Neuronal stem cell (in vitro differentiated cells): ENCODE data around the gene TPSAB1.

ENCODE experiments used
- DNase-seq: peaks from one replicate; pipeline ENCODE4 v3.0.0-alpha.2; 2013; ENCODE audit warnings: low spot score
- H2AFZ ChIP-seq: one replicate; pipeline ENCODE4 v1.6.1; 2013; ENCODE audit warnings: mild to moderate bottlenecking, low read length, inconsistent platforms
- H2AK5ac ChIP-seq: 2 replicates; pipeline ENCODE4 v1.6.1; 2013; ENCODE audit warnings: low read depth, mild to moderate bottlenecking, inconsistent platforms, low read length, moderate library complexity, mixed read lengths
- H2BK120ac ChIP-seq: 2 replicates; pipeline ENCODE4 v1.6.1; 2013; ENCODE audit warnings: low read depth, mild to moderate bottlenecking, inconsistent platforms, low read length, moderate library complexity, mixed read lengths
- H2BK12ac ChIP-seq: one replicate; pipeline ENCODE4 v1.6.1; 2013; ENCODE audit warnings: low read length, inconsistent platforms
- H2BK15ac ChIP-seq: 2 replicates; pipeline ENCODE4 v1.6.1; 2013; ENCODE audit warnings: mild to moderate bottlenecking, low read length, inconsistent platforms, mixed read lengths
- H2BK5ac ChIP-seq: one replicate; pipeline ENCODE4 v1.6.1; 2013; ENCODE audit warnings: inconsistent platforms, mild to moderate bottlenecking, low read length, moderate library complexity
- H3K14ac ChIP-seq: one replicate; pipeline ENCODE4 v1.6.1; 2013; ENCODE audit warnings: low read length, inconsistent platforms
- H3K18ac ChIP-seq: 2 replicates; pipeline ENCODE4 v1.6.1; 2013; ENCODE audit warnings: low read length, inconsistent platforms
- H3K23ac ChIP-seq: 2 replicates; pipeline ENCODE4 v1.6.1; 2013; ENCODE audit warnings: low read depth, mild to moderate bottlenecking, mixed read lengths, low read length, inconsistent platforms; ENCODE audit not compliant: poor library complexity
- H3K27ac ChIP-seq: replicated peaks from 3 replicates; pipeline ENCODE4 v1.5.1; 2013; ENCODE audit warnings: low read length, inconsistent platforms
- H3K27me3 ChIP-seq, 3 experiments: 2 replicates each; pipeline ENCODE4 v1.6.1; 2013; ENCODE audit warnings: low read length in 3 of 3, mild to moderate bottlenecking in 2 of 3, inconsistent platforms in 1 of 3, low read depth in 1 of 3, mixed read lengths in 1 of 3, moderate library complexity in 1 of 3; ENCODE audit not compliant: control insufficient read depth in 3 of 3, insufficient read depth in 3 of 3
- H3K36me3 ChIP-seq, 2 donors: replicated peaks in 1 of 2; 2 replicates each; pipeline ENCODE4 v1.6.1; 2013; ENCODE audit warnings: low read length in 2 of 2; ENCODE audit not compliant: control insufficient read depth in 2 of 2, insufficient read depth in 2 of 2
- H3K4ac ChIP-seq: 2 replicates; pipeline ENCODE4 v1.6.1; 2013; ENCODE audit warnings: inconsistent platforms, mild to moderate bottlenecking, low read length, moderate library complexity
- H3K4me1 ChIP-seq, 2 donors: 1 replicate in 1 of 2; 2 replicates in 1 of 2; pipeline ENCODE4 v1.6.1; 2013; ENCODE audit warnings: low read length in 2 of 2, low read depth in 1 of 2; ENCODE audit not compliant: control insufficient read depth in 2 of 2, insufficient read depth in 1 of 2
- H3K4me2 ChIP-seq: one replicate; pipeline ENCODE4 v1.6.1; 2013; ENCODE audit warnings: mild to moderate bottlenecking, low read length, inconsistent platforms; ENCODE audit not compliant: insufficient read depth, poor library complexity, severe bottlenecking
- H3K4me3 ChIP-seq, 2 donors: 2 replicates each; pipeline ENCODE4 v1.5.1; 2013; ENCODE audit warnings: low read length in 2 of 2, mild to moderate bottlenecking in 2 of 2, inconsistent platforms in 1 of 2, moderate library complexity in 1 of 2
- H3K79me1 ChIP-seq: one replicate; pipeline ENCODE4 v1.6.1; 2013; ENCODE audit warnings: low read depth, mild to moderate bottlenecking, inconsistent platforms, low read length, moderate library complexity
- H3K9ac ChIP-seq: one replicate; pipeline ENCODE4 v1.6.1; 2013; ENCODE audit warnings: mild to moderate bottlenecking, low read depth, low read length, inconsistent platforms; ENCODE audit not compliant: poor library complexity
- H3K9me3 ChIP-seq, 2 donors: replicated peaks in 1 of 2; 2 replicates each; pipeline versions ENCODE3 to v1.6.1; 2013; ENCODE audit warnings: low read length in 2 of 2, mild to moderate bottlenecking in 2 of 2, inconsistent platforms in 1 of 2, low read depth in 1 of 2, mixed read lengths in 1 of 2, moderate library complexity in 1 of 2; ENCODE audit not compliant: control insufficient read depth in 2 of 2, insufficient read depth in 1 of 2
- H4K8ac ChIP-seq: one replicate; pipeline ENCODE4 v1.6.1; 2013; ENCODE audit warnings: low read depth, mild to moderate bottlenecking, inconsistent platforms, low read length, moderate library complexity
- H4K91ac ChIP-seq: one replicate; pipeline ENCODE4 v1.6.1; 2013; ENCODE audit warnings: low read length, low read depth, mild to moderate bottlenecking, inconsistent platforms; ENCODE audit not compliant: poor library complexity
- WGBS, 2 donors: extraction: QIAGEN DNeasy Blood & Tissue Kit; methylation state at CpG; one replicate each; pipeline ENCODE4 v1.1.7; 2013; ENCODE audit warnings: missing lambda C conversion rate in 2 of 2, mixed read lengths in 1 of 2; ENCODE audit not compliant: insufficient read length in 2 of 2, insufficient replicate concordance in 1 of 2; ENCODE audit errors: extremely low coverage in 2 of 2; 5-methylcytosine and 5-hydroxymethylcytosine counted together

TPSAB1 gene

DNA sequence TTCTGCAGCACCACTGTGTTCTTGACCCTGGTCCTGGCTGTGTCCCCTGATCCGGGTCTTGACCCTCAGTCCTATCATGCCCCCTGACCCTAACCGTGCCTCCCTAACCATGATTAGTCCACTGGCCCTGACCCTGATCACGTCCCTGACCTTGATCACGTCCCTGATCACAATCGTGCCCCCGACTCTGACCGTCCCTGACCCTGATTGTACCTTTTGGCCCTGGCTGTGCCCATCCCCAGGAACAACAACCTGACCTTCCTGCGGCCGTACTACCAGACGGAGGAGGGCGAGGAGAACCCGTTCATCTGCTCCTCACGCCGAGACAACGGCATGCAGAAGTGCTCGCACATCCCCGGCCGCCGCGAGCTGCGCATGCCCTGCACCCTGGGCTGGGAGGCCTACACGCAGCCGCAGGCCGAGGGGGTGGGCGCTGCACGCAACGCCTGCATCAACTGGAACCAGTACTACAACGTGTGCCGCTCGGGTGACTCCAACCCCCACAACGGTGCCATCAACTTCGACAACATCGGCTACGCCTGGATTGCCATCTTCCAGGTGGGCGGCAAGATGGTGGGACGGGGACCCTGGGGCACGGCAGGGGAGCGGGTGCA lies 40.4 kb upstream of the TPSAB1 start:
- Histone ChIP-seq H2AFZ (no peak overlapping the region), H3K9me3 (no peaks in the 10 kb centered on the region), H4K8ac (no peak overlapping the region), H3K4ac (no peak overlapping the region), H2BK120ac (no peak overlapping the region), H3K79me1 (peaks cover 9% of the 10 kb centered on the region), H3K14ac (peak overlapping the region; percentile 3), H4K91ac (no peak overlapping the region), H2BK5ac (no peak overlapping the region), H3K27ac (no peak overlapping the region), H3K23ac (peak overlapping the region; percentile 80), H3K27me3 (no peaks in the 10 kb centered on the region), H3K36me3 (peaks cover 0 to 23% of the 10 kb centered on the region in 2 donors), H2BK15ac (no peak overlapping the region), H3K4me1 (peaks cover 0 to 9% of the 10 kb centered on the region in 2 donors), H3K18ac (no peak overlapping the region), H2BK12ac (peak overlapping the region; percentile 10), H2AK5ac (no peak overlapping the region), H3K4me2 (no peak overlapping the region), H3K9ac (peak overlapping the region; percentile 63), H3K4me3 (no peak overlapping the region)
- no CpG with 5 or more reads among the region's 38 CpGs for WGBS, 2 donors
- no peak for DNase-seq

GRCh38 chr16:1201444-1201843 lies 39.1 kb upstream of the TPSAB1 start:
- H3K14ac ChIP-seq: peak overlapping the region; percentile 71
- H3K27ac ChIP-seq: no peak overlapping the region

DNA sequence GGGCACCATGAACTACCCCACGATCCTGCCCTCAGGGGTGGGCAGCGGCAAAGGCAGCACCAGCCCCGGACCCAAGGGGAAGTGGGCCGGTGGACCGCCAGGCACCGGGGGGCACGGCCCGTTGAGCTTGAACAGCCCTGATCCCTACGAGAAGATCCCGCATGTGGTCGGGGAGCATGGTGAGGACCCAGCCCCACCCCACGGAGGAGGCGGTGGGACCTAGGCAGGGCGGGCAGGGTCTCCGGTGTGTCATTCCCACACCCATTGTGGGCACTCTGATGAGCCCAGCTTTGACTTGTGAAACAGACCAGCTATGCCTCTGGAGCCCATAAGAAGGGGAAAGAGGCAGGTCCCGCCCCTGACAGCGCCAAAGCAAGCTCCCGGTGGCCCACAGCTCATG lies 38.2 kb upstream of the TPSAB1 start:
- no peaks in the 10 kb centered on the region for H3K27me3 ChIP-seq
- no peak overlapping the region for H3K4me2 ChIP-seq
- no CpG with 5 or more reads among the region's 18 CpGs for WGBS, 2 donors
- no peaks in the 10 kb centered on the region for H3K9me3 ChIP-seq
- peaks cover 4% of the 10 kb centered on the region for H3K79me1 ChIP-seq
- H4K91ac ChIP-seq: no peak overlapping the region
- no peak overlapping the region for H3K14ac ChIP-seq
- no peak overlapping the region for H2AK5ac ChIP-seq
- H3K4me3 ChIP-seq: no peak overlapping the region
- H3K27ac ChIP-seq: no peak overlapping the region
- H3K4me1 ChIP-seq: peaks cover 0 to 5% of the 10 kb centered on the region in 2 donors
- DNase-seq: no peak
- no peak overlapping the region for H2BK120ac ChIP-seq
- no peak overlapping the region for H2BK12ac ChIP-seq
- no peak overlapping the region for H4K8ac ChIP-seq
- H3K18ac ChIP-seq: no peak overlapping the region
- H2AFZ ChIP-seq: no peak overlapping the region
- H2BK15ac ChIP-seq: no peak overlapping the region
- no peak overlapping the region for H3K23ac ChIP-seq
- H3K36me3 ChIP-seq: peaks cover 4 to 28% of the 10 kb centered on the region in 2 donors
- no peak overlapping the region for H3K4ac ChIP-seq
- H3K9ac ChIP-seq: no peak overlapping the region
- H2BK5ac ChIP-seq: no peak overlapping the region

More at GRCh38 chr16:1201444-1201843, 39.1 kb upstream of the TPSAB1 start:
- Histone ChIP-seq H3K4ac (no peak overlapping the region), H3K9me3 (no peaks in the 10 kb centered on the region), H3K4me3 (no peak overlapping the region), H3K4me1 (peaks cover 0 to 9% of the 10 kb centered on the region in 2 donors), H4K91ac (no peak overlapping the region), H2AK5ac (no peak overlapping the region), H2BK12ac (no peak overlapping the region), H2BK15ac (no peak overlapping the region), H3K27me3 (no peaks in the 10 kb centered on the region), H2AFZ (no peak overlapping the region), H2BK5ac (no peak overlapping the region), H3K23ac (no peak overlapping the region), H4K8ac (no peak overlapping the region), H3K79me1 (peaks cover 9% of the 10 kb centered on the region), H2BK120ac (no peak overlapping the region), H3K36me3 (peaks cover 0 to 28% of the 10 kb centered on the region in 2 donors), H3K9ac (no peak overlapping the region), H3K18ac (no peak overlapping the region), H3K4me2 (no peak overlapping the region)
- WGBS, 2 donors: no CpG with 5 or more reads among the region's 25 CpGs
- no peak for DNase-seq

DNA sequence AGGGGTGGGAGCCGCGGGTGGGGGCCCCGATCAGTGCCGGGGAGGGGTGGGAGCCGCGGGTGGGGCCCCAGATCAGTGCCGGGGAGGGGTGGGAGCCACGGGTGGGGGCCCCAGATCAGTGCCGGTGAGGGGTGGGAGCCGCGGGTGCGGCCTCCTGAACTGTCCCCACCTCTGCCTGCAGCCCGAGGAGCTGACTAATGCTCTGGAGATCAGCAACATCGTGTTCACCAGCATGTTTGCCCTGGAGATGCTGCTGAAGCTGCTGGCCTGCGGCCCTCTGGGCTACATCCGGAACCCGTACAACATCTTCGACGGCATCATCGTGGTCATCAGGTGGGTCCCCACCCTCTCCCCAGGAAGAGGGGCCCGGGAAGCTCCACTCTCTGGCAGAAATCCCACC lies 35.6 kb upstream of the TPSAB1 start:
- Histone ChIP-seq H3K27ac (no peak overlapping the region), H4K91ac (no peak overlapping the region), H2AK5ac (no peak overlapping the region), H3K18ac (no peak overlapping the region), H3K4me1 (no peaks in the 10 kb centered on the region), H3K9ac (no peak overlapping the region), H3K27me3 (no peaks in the 10 kb centered on the region), H3K9me3 (no peaks in the 10 kb centered on the region), H2BK15ac (no peak overlapping the region), H3K79me1 (no peaks in the 10 kb centered on the region), H3K14ac (no peak overlapping the region), H2AFZ (no peak overlapping the region), H3K36me3 (peaks cover 5 to 43% of the 10 kb centered on the region in 2 donors), H2BK5ac (no peak overlapping the region), H3K4me2 (no peak overlapping the region), H4K8ac (no peak overlapping the region), H2BK12ac (no peak overlapping the region), H2BK120ac (no peak overlapping the region), H3K4me3 (no peak overlapping the region), H3K23ac (no peak overlapping the region), H3K4ac (no peak overlapping the region)
- WGBS, 2 donors: no CpG with 5 or more reads among the region's 21 CpGs
- no peak for DNase-seq
